A673 (cell line): ENCODE measurements around the gene LRRC57.

ENCODE experiments used
- EZH2 ChIP-seq: fragments of 200-600 bp; sonication (generic); IDR thresholded peaks from 2 replicates; pipeline ENCODE4 v1.6.1; 2017; ENCODE audit warnings: borderline replicate concordance, low read depth, mild to moderate bottlenecking, mixed read lengths, antibody characterized with exemption, low read length; ENCODE audit not compliant: poor library complexity, severe bottlenecking
- TF ChIP-seq, protein P1 (sequence below): fragments of 300-800, 200-600 bp; sonication (generic); conservative IDR thresholded peaks from 2 replicates; pipeline ENCODE4 v1.5.1; 2017; ENCODE audit warnings: low read depth, mild to moderate bottlenecking, antibody characterized with exemption, low read length, moderate library complexity, mixed read lengths

DNA sequence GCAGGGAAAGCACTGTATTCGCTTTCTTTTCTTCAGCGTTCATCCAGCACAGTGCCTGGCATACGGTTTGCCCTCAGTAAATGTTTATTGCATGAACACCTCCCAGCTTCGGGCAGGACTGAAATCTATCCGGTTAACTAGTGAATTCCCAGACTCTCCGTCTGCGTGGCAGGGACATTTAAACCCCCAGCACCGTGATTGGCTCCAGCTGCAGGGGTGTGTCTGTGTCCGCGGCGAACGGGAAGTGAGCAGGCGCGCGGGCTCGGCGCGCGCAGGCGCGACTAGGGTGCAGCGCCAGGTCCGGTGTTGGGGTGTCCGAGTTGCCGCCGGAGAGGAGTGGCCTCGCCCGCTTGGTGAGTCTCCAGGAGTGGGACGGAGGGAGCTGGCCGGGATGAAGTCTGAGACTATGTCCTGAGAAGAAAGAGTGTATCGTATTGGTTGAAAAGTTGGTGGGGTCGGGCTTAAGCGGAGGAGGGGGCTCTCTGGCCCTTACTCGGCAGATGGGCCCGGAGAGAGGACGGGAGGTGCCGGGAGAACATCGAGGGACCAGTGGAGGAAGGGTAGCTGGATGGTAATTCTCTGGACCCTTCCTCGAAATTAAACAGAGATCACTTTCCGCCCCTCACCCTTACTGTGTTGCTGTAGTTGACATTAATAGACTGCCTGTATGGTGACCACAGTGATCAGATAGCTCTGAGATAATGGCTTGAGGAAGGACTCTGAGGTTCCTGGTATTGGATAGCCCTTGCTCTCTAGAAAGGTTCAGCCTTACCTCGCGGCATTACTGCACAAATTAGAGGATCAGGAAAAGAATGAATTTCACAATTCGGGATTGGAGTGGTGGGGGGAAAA is 53.0 kb downstream of the LRRC57 start, which contains the start of gene SNAP23:
- no peak for TF ChIP-seq EZH2
- TF ChIP-seq, protein P1, sequence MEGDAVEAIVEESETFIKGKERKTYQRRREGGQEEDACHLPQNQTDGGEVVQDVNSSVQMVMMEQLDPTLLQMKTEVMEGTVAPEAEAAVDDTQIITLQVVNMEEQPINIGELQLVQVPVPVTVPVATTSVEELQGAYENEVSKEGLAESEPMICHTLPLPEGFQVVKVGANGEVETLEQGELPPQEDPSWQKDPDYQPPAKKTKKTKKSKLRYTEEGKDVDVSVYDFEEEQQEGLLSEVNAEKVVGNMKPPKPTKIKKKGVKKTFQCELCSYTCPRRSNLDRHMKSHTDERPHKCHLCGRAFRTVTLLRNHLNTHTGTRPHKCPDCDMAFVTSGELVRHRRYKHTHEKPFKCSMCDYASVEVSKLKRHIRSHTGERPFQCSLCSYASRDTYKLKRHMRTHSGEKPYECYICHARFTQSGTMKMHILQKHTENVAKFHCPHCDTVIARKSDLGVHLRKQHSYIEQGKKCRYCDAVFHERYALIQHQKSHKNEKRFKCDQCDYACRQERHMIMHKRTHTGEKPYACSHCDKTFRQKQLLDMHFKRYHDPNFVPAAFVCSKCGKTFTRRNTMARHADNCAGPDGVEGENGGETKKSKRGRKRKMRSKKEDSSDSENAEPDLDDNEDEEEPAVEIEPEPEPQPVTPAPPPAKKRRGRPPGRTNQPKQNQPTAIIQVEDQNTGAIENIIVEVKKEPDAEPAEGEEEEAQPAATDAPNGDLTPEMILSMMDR = no peak
